ENCODE data around the gene TOR2A.

The TOR2A gene

DNA sequence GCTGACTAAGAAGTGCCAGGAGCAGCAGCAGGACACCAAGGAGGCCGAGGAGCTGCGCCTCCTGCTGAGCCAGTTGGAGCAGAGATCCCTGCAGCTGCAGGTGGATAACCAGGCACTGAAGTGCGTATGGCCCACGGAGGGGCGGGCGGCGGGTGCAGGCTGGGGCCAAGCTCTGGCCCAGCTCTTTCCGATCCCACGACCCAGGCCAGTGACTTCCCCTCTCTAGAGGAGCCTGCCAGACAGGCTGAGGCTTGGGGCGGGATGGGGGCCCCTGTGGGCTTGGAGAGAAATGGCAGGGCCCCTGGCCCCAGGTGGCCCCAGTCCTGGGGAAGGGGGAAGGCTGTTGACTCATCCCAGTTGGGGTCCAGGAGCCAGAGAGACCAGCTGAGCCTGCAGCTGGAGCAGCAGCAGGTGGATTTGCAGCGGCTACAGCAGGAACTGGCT, 23.2 kb downstream of the TOR2A start:
- H3K4me1 ChIP-seq (ENCODE audit: insufficient read depth, low read length, poor library complexity, severe bottlenecking), result peaks cover 30% of the 10 kb centered on the region
- H3K9ac ChIP-seq (ENCODE audit: low read depth, low read length, poor library complexity, severe bottlenecking), result no peak overlapping the region
- peak overlapping the region; percentile 62 for H3K4me2 ChIP-seq (ENCODE audit: low read depth, low read length, poor library complexity, severe bottlenecking)

DNA sequence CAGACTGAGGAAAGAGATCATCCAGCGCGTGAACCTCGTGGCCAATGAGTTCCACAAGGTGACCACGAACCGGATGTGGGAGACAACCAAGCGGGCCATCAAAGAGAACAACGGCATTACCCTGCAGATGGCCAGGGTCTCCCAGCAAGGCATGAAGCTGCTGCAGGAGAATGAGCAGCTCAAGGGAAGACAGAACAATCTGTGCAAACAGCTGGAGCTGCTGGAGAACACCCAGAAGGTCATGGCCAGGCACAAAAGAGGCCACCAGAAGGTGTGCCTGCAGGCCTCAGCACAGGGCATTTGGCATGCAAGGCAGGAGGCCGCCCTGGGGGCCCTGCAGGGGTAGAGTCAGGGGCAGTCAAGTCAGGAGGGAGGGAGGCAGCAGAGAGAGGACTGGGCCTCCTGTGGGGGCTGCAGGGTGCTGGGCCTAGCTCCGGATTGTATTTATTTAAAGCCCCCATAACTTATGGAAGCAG, 23.8 kb downstream of the TOR2A start:
- H3K9ac ChIP-seq (ENCODE audit: low read depth, low read length, poor library complexity, severe bottlenecking), result no peak overlapping the region
- no peaks in the 10 kb centered on the region for H3K79me2 ChIP-seq (ENCODE audit: insufficient read depth, low read length)
- H3K9me2 ChIP-seq (replicated peaks; ENCODE audit: low read depth, low read length), result no peaks in the 10 kb centered on the region
- peaks cover 30% of the 10 kb centered on the region for H3K4me1 ChIP-seq (ENCODE audit: insufficient read depth, low read length, poor library complexity, severe bottlenecking)
- no peaks in the 10 kb centered on the region for H3K36me3 ChIP-seq (ENCODE audit: insufficient read depth, low read length)
- no peak overlapping the region for H3K4me3 ChIP-seq (ENCODE audit: low read length, poor library complexity, severe bottlenecking)
- no peak for TF ChIP-seq EZH2phosphoT487 (IDR thresholded peaks at IDR 0.05; ENCODE audit: borderline replicate concordance)
- TF ChIP-seq, protein P1, sequence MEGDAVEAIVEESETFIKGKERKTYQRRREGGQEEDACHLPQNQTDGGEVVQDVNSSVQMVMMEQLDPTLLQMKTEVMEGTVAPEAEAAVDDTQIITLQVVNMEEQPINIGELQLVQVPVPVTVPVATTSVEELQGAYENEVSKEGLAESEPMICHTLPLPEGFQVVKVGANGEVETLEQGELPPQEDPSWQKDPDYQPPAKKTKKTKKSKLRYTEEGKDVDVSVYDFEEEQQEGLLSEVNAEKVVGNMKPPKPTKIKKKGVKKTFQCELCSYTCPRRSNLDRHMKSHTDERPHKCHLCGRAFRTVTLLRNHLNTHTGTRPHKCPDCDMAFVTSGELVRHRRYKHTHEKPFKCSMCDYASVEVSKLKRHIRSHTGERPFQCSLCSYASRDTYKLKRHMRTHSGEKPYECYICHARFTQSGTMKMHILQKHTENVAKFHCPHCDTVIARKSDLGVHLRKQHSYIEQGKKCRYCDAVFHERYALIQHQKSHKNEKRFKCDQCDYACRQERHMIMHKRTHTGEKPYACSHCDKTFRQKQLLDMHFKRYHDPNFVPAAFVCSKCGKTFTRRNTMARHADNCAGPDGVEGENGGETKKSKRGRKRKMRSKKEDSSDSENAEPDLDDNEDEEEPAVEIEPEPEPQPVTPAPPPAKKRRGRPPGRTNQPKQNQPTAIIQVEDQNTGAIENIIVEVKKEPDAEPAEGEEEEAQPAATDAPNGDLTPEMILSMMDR (conservative IDR thresholded peaks at IDR 0.05; ENCODE audit: low read length), result no peak
- H3K4me2 ChIP-seq (ENCODE audit: low read depth, low read length, poor library complexity, severe bottlenecking), result peak overlapping the region; percentile 62
- H2AFZ ChIP-seq (ENCODE audit: low read length), result no peak overlapping the region
- no peaks in the 10 kb centered on the region for H4K20me1 ChIP-seq (ENCODE audit: insufficient read depth, low read length, poor library complexity, severe bottlenecking)
- H3K9me3 ChIP-seq (ENCODE audit: insufficient read depth, low read depth, low read length), result no peaks in the 10 kb centered on the region
- no peaks in the 10 kb centered on the region for H3F3A ChIP-seq (ENCODE audit: low read depth)
- H3K27me3 ChIP-seq (ENCODE audit: insufficient read depth, low read length, poor library complexity, severe bottlenecking), result no peaks in the 10 kb centered on the region

More for the DNA sequence above, 23.2 kb downstream of the TOR2A start:
- TF ChIP-seq, protein P1 (conservative IDR thresholded peaks at IDR 0.05; ENCODE audit: low read length), result no peak
- TF ChIP-seq EZH2phosphoT487 (IDR thresholded peaks at IDR 0.05; ENCODE audit: borderline replicate concordance), result no peak
- Histone ChIP-seq H4K20me1 (ENCODE audit: insufficient read depth, low read length, poor library complexity, severe bottlenecking) (no peaks in the 10 kb centered on the region), H3K79me2 (ENCODE audit: insufficient read depth, low read length) (no peaks in the 10 kb centered on the region), H3K4me3 (ENCODE audit: low read length, poor library complexity, severe bottlenecking) (no peak overlapping the region), H3K9me3 (ENCODE audit: insufficient read depth, low read depth, low read length) (no peaks in the 10 kb centered on the region), H3K36me3 (ENCODE audit: insufficient read depth, low read length) (no peaks in the 10 kb centered on the region), H3K9me2 (replicated peaks; ENCODE audit: low read depth, low read length) (no peaks in the 10 kb centered on the region), H3K27me3 (ENCODE audit: insufficient read depth, low read length, poor library complexity, severe bottlenecking) (no peaks in the 10 kb centered on the region), H3F3A (ENCODE audit: low read depth) (no peaks in the 10 kb centered on the region), H2AFZ (ENCODE audit: low read length) (no peak overlapping the region)

DNA sequence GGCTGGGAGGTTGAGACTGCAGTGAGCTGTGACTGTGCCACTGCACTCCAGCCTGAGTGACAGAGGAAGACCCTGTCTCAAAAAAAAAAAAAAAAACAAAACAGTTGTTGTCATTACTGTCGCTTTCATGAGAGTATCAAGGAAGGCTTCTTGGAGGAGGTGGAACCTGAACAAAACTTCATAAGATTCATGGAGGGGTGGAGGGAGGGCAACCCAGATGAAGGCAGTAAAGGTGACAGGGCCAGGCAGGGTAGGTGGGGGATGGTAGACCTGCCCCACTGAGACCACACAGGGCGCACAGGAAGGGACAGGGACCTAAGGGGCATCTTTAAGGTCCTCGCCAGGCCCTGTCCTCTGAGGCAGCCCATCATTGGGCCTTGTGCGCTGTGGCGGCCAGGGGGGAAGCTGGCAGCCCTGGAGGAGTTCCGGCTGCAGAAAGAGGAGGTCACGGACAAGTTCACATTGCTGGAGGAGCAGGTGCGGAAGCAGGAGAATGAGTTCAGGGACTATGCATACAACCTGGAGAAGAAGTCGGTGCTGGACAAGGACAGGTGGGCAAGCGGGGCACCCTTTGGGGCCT, 24.8 kb downstream of the TOR2A start:
- Histone ChIP-seq H3F3A (ENCODE audit: low read depth) (no peaks in the 10 kb centered on the region), H3K4me2 (ENCODE audit: low read depth, low read length, poor library complexity, severe bottlenecking) (peak overlapping the region; percentile 62), H3K9me3 (ENCODE audit: insufficient read depth, low read depth, low read length) (no peaks in the 10 kb centered on the region), H3K27me3 (ENCODE audit: insufficient read depth, low read length, poor library complexity, severe bottlenecking) (no peaks in the 10 kb centered on the region), H4K20me1 (ENCODE audit: insufficient read depth, low read length, poor library complexity, severe bottlenecking) (no peaks in the 10 kb centered on the region), H3K4me3 (ENCODE audit: low read length, poor library complexity, severe bottlenecking) (no peak overlapping the region), H3K79me2 (ENCODE audit: insufficient read depth, low read length) (no peaks in the 10 kb centered on the region), H3K9me2 (replicated peaks; ENCODE audit: low read depth, low read length) (no peaks in the 10 kb centered on the region), H3K4me1 (ENCODE audit: insufficient read depth, low read length, poor library complexity, severe bottlenecking) (peaks cover 30% of the 10 kb centered on the region), H2AFZ (ENCODE audit: low read length) (no peak overlapping the region), H3K36me3 (ENCODE audit: insufficient read depth, low read length) (no peaks in the 10 kb centered on the region), H3K9ac (ENCODE audit: low read depth, low read length, poor library complexity, severe bottlenecking) (no peak overlapping the region)
- TF ChIP-seq EZH2phosphoT487 (IDR thresholded peaks at IDR 0.05; ENCODE audit: borderline replicate concordance), result no peak
- TF ChIP-seq, protein P1 (conservative IDR thresholded peaks at IDR 0.05; ENCODE audit: low read length), result no peak

Measured in Loucy (cell line).